MCF 10A (cell line): Measurements from ENCODE around the gene EXD3. TPM values are rescaled to one million over a fixed set of nuclear protein-coding genes. Genes with fewer than 3 reads are reported as not detected.

Experiments used
- BruUV-seq: library from RNA; stranded (reverse); fragments of 400-500 nt; replicated peaks from 2 replicates; lab custom pipeline; 2021; lab: Mats Ljungman, UMichigan
- CTCF ChIA-PET: fragments of 300-600 bp; sonication (Branson Sonifier 250); formaldehyde crosslinking; extraction: SDS; loops from one replicate; lab custom pipeline; 2021; ENCODE audit warnings: antibody characterized with exemption, inconsistent platforms; lab: Yijun Ruan, JAX
- POLR2A ChIA-PET: fragments of 300-600, 350-650 bp; sonication (Branson Sonifier 250); formaldehyde crosslinking; extraction: SDS; loops from one replicate; lab custom pipeline; 2020; ENCODE audit warnings: antibody characterized with exemption, inconsistent platforms; lab: Yijun Ruan, JAX
- DNase-seq: peaks from one replicate; pipeline ENCODE4 v3.0.0-alpha.2; 2018; ENCODE audit not compliant: unreplicated experiment
- H3K27ac Mint-ChIP-seq: one replicate; pipeline ENCODE4 v1.8.0; 2022; ENCODE audit warnings: mild to moderate bottlenecking, low read depth, mixed read lengths; ENCODE audit not compliant: unreplicated experiment
- H3K27me3 Mint-ChIP-seq: one replicate; pipeline ENCODE4 v1.8.0; 2022; ENCODE audit warnings: mixed read lengths; ENCODE audit not compliant: insufficient read depth, unreplicated experiment
- H3K36me3 Mint-ChIP-seq: one replicate; pipeline ENCODE4 v1.8.0; 2022; ENCODE audit warnings: mild to moderate bottlenecking, moderate library complexity, mixed read lengths; ENCODE audit not compliant: insufficient read depth, unreplicated experiment
- H3K4me1 Mint-ChIP-seq: one replicate; pipeline ENCODE4 v1.8.0; 2022; ENCODE audit warnings: mixed read lengths; ENCODE audit not compliant: insufficient read depth, unreplicated experiment
- H3K4me3 Mint-ChIP-seq: one replicate; pipeline ENCODE4 v1.8.0; 2022; ENCODE audit warnings: mild to moderate bottlenecking, moderate library complexity, mixed read lengths; ENCODE audit not compliant: unreplicated experiment
- H3K9me3 Mint-ChIP-seq: one replicate; pipeline ENCODE4 v1.8.0; 2022; ENCODE audit warnings: mixed read lengths; ENCODE audit not compliant: unreplicated experiment
- CTCF ChIP-seq: fragments of 200-600 bp; IDR thresholded peaks from one replicate; pipeline ENCODE4 v1.8.0; 2022; ENCODE audit warnings: antibody characterized with exemption, mild to moderate bottlenecking; ENCODE audit not compliant: unreplicated experiment
- intact Hi-C: fragments of 100-400 bp; cut with micrococcal nuclease; formaldehyde crosslinking; loops from 2 replicates; pipeline ENCODE4 v1.14.1; 2022
- total RNA-seq: library from RNA; stranded (reverse); gene quantifications from 2 replicates; pipeline ENCODE4 v1.2.3, GENCODE V29; 2022

Gene EXD3
- total RNA-seq, 1 experiment from 2014 or later, result 17.1 TPM

DNA sequence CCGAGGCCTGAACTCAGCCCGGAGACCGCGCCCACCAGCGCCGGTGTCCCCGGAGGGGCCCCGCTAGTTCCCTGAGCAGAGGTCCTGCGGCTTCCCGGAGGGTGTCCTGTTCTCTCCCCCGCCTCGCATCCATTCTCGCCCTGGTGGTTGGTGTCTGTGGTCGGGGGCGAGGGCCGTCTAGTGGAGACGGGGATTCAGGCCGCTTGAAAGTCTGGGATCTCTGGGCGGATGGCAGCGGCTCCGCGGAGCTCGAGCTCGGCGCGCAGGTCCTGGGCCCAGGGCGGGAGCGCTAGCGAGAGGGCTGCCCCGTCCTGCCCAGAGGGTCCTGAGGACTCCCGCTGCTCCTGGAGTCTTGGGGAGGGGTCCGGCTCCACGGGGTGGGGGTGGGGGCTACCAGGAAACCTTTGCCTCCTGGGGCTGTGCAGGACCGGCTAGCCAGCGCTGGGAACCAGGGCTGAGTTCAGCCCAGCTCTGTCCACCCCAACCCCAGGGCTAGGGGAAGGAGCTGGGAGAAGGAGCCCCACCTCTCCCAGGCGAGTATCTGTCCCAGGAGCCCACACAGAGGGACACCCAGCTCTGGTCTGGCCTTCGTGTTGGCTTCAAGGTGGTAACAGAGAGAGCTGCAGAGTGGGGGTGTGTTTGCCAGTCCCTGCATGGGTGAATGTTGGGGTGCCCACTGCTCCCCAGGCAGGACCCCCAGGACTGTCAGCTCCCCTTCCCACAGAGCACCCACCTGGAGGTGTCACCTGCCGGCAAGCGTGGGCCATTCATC lies 141.4 kb downstream of the EXD3 start:
- ChIA-PET POLR2A (no interaction called here), CTCF (interaction anchor here (1.2 kb wide), 1 partner anchor 164 kb away, joined by 3 read pairs; no protein-coding TSS in a partner anchor)
- no peak for TF ChIP-seq CTCF
- Mint-ChIP-seq H3K4me3 (no peak overlapping the region), H3K27me3 (no peaks in the 10 kb centered on the region), H3K9me3 (no peaks in the 10 kb centered on the region), H3K36me3 (peaks cover 13% of the 10 kb centered on the region), H3K4me1 (peaks cover 12% of the 10 kb centered on the region), H3K27ac (no peak overlapping the region)
- no TSS peak for BruUV-seq
- intact Hi-C loops, result no loop called here
- no peak for DNase-seq

DNA sequence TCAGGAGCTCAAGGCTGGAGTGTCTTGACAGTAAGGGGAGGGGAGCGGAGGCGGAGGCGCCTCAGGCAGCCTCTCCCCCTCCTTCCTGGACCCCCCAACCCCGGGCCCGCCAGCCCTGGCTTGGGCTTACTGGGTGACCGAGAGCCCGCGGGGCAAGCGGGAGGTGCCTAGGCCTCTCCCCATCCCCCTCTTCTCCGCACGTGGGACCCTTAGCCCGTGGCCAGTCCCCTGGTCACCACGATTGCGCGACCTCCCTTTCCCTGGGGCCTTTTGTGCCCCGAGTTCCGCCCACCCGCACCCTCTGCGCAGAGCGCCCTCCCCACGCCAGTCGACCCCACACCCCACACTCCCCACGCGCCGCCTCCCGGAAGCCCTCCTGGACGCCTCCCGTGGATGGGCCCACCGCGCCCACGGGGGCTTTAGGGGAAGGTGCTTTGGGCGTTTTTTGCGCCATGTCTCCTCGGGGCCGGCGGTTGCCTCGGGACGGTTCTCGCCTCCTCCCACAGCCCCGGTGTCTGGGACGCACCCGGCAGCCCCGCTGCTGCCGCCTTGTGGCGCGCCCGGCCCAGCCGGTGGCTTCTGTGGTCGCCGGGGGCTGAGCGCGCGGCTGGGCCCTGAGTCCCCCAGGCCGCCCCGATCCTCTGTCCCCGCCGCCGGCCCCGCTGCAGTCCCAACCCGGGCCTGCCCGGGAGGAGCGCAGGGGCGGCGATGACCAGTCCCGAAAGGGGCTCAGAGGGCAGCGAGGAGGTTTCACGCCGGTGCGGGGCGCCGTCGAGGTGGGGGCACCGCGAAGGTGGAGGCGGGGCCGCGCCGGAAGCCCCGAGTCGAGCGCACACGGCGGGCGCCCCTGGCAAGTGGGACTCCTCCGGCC lies 142.3 kb downstream of the EXD3 start:
- intact Hi-C loops, result no loop called here
- CTCF ChIA-PET, result no interaction called here
- no peak for DNase-seq
- POLR2A ChIA-PET, result no interaction called here
- no peaks in the 10 kb centered on the region for H3K9me3 Mint-ChIP-seq
- no peak overlapping the region for H3K27ac Mint-ChIP-seq
- BruUV-seq, result no TSS peak
- no peaks in the 10 kb centered on the region for H3K27me3 Mint-ChIP-seq
- peaks cover 12% of the 10 kb centered on the region for H3K4me1 Mint-ChIP-seq
- peaks cover 13% of the 10 kb centered on the region for H3K36me3 Mint-ChIP-seq
- no peak overlapping the region for H3K4me3 Mint-ChIP-seq
- TF ChIP-seq CTCF, result no peak

DNA sequence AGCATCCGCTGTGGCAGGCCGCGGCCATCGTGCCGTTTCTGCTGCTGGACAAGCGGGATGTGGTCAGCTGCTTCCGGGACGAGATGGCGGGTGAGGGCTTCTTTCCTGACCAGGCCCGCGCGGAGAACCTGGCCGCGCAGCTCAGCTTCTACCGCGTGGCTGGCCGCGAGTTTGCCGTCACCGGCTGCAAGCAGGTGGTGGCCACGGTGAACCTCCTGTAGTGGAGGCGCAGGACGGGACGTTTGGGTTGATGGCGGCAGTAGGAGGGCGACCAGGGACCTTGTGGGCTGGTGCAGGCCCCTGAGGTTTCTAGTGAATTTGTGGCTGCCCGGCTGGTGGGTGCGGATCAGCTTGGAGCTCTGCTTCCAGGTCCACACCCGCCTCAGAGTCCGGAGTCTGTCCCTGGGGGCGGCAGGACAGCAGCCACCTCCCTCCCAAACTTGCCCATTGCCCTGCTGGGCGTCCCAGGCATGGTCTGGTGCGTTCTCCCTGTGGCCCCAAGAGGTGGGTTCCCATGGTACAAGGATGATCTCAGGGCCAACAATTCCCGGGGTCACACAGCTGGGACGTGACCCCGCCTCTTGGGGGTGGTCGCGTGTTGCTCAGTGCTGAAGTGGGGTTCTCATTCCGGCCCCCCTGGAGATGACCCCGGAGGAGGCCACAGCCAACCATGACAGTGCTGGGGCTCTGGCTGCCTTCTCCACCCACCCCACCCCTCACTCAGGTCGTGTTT lies 143.1 kb downstream of the EXD3 start:
- Mint-ChIP-seq H3K9me3 (no peaks in the 10 kb centered on the region), H3K4me1 (peaks cover 12% of the 10 kb centered on the region), H3K4me3 (no peak overlapping the region), H3K36me3 (peaks cover 13% of the 10 kb centered on the region), H3K27me3 (no peaks in the 10 kb centered on the region), H3K27ac (no peak overlapping the region)
- DNase-seq, result no peak
- intact Hi-C loops, result no loop called here
- ChIA-PET CTCF (no interaction called here), POLR2A (no interaction called here)
- BruUV-seq, result no TSS peak
- TF ChIP-seq CTCF, result no peak
